Adrenal gland (tissue), 5 donors: ENCODE measurements around the gene COX19.

ENCODE experiments used
- POLR2A ChIP-seq, 2 donors: fragments of 450-650 bp; IDR thresholded peaks; one replicate each; pipeline ENCODE4 v1.6.1; 2017; ENCODE audit warnings: antibody characterized with exemption in 2 of 2, mild to moderate bottlenecking in 2 of 2, moderate library complexity in 1 of 2
- TF ChIP-seq, protein P1 (sequence below), 6 experiments: fragments of 450-650 bp in 4 of 6; fragments of 200-600 bp in 2 of 6; sonication (generic) in 1 of 6; IDR thresholded peaks; 1 replicate in 5 of 6; 2 replicates in 1 of 6; pipeline versions ENCODE4 v1.5.1 to v1.8.0; 2016 to 2021; ENCODE audit warnings: antibody characterized with exemption in 6 of 6, mild to moderate bottlenecking in 2 of 6, moderate library complexity in 1 of 6
- donor health status: DM: no; HTN: no; CAD: no.

GRCh38 chr7:974820-975681 is at the start of gene COX19:
- TF ChIP-seq, protein P1, sequence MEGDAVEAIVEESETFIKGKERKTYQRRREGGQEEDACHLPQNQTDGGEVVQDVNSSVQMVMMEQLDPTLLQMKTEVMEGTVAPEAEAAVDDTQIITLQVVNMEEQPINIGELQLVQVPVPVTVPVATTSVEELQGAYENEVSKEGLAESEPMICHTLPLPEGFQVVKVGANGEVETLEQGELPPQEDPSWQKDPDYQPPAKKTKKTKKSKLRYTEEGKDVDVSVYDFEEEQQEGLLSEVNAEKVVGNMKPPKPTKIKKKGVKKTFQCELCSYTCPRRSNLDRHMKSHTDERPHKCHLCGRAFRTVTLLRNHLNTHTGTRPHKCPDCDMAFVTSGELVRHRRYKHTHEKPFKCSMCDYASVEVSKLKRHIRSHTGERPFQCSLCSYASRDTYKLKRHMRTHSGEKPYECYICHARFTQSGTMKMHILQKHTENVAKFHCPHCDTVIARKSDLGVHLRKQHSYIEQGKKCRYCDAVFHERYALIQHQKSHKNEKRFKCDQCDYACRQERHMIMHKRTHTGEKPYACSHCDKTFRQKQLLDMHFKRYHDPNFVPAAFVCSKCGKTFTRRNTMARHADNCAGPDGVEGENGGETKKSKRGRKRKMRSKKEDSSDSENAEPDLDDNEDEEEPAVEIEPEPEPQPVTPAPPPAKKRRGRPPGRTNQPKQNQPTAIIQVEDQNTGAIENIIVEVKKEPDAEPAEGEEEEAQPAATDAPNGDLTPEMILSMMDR (IDR thresholded peaks at IDR 0.05), result peak in 1 of 6 experiments; percentile 14
- peak; percentile 46 to 92 for TF ChIP-seq POLR2A (IDR thresholded peaks at IDR 0.05)
